Heart left ventricle (tissue), 13 donors: ENCODE measurements around the gene PCSK5.

Experiments used
- CTCF ChIP-seq, 12 donors: fragments of 200-600 bp; sonication (generic) in 4 of 12; IDR thresholded peaks; one replicate each; pipeline versions ENCODE4 v1.5.0 to v1.8.0; 2018 to 2022; ENCODE audit warnings: antibody characterized with exemption in 12 of 12, mild to moderate bottlenecking in 5 of 12
- POLR2A ChIP-seq, 2 donors: fragments of 450-650 bp; IDR thresholded peaks; one replicate each; pipeline ENCODE4 v1.6.1; 2017; ENCODE audit warnings: antibody characterized with exemption in 2 of 2, mild to moderate bottlenecking in 2 of 2, moderate library complexity in 2 of 2
- donor health status: ischemic (EF 13 %, LVEDD 7.1; RV severe dilation, severe dysfunction).
- donor health status: DM: no; HTN: yes; CAD: no.
- donor health status: DM: no; HTN: no; CAD: no.
- donor health status: ischemic (EF 25% LVEDD 6.9; RV normal size, moderate dysfunction).
- donor health status: ischemic (EF 25% LVEDD 5.7; RV mildly dilated, moderate dysfunction).
- donor health status: ischemic (EF 35%, LVEDD 5.7; RV mildly dilated, moderate dysfunction).
- donor health status: nonischemic (EF 11% LVEDD 7.7; RV severe dilation, severe dysfunction).
- donor health status: DM: yes; HTN: yes; CAD: no.
- donor health status: PGD.
- donor health status: ischemic (EF 29% LVEDD 5.4; RV normal size, mild dysfunction).
- donor health status: nonischemic (EF 23%, LVEDD 6.1; RV moderate dilation, normal function).

DNA sequence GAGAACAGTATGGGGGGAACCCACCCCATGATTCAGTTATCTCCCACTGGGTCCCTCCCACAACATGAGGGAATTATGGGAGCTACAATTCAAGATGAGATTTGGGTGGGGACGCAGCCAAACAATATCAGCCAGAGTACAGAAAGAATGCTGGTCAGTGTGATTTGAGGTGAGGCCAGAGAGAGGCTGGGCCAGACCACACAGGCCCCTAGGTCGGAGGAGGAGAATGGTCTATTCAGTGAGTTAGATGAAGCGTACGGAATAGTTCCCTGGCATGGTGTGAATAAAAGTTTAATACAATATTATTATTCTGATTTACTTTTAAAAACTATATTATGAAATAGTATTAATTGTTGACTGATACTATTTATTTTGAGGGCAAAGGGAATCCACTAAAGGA is 39.7 kb downstream of the PCSK5 start:
- TF ChIP-seq POLR2A (IDR thresholded peaks at IDR 0.05), result no peak
- TF ChIP-seq CTCF (IDR thresholded peaks at IDR 0.05), result no peak
